GM18517 (cell line): Measurements from ENCODE around the gene LRRC51.
"Not testable (repeated sequence)": the region's sequence is repeated elsewhere in the genome, so short reads cannot be mapped to it uniquely, and the experiment has no call there.

Source experiments
- ATAC-seq: cut with Tn5 transposase; IDR thresholded peaks from one replicate; pipeline ENCODE4 v1.9.1; 2021; ENCODE audit warnings: mild to moderate bottlenecking, moderate library complexity; ENCODE audit not compliant: unreplicated experiment

Gene LRRC51

DNA sequence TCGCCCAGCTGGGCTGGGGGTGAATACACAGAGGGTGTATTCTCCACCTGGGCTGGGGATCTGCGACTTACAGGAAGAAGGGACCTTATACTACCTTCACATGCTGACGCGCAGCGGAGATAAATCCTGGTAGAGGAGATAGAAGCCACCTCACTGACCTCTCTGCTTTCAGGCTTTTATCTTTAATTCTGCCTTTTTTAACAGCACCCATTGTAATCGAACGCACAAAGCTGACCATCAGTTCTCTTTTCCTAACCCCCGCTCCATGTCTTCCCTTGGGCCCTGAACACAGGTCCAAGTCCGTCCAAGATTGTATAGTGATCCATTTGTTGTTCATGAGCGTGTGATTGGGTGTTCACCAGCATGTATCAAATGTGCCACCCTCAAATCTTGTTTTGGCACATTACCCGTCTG, 23.1 kb downstream of the LRRC51 start:
- ATAC-seq = no peak

DNA sequence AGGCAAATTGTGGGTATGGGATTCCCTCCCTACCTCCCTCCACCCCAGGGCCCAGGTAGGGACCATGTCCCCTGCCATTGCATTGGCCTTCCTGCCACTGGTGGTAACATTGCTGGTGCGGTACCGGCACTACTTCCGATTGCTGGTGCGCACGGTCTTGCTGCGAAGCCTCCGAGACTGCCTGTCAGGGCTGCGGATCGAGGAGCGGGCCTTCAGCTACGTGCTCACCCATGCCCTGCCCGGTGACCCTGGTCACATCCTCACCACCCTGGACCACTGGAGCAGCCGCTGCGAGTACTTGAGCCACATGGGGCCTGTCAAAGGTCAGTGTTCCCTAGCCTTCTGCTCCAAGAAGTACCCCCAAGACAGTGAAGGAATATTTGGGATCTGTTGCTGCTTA, 25.2 kb downstream of the LRRC51 start, which contains the start of gene TOMT:
Gene TOMT, plus strand, starts transcription at position 37 of the 400 bp plus-strand sequence. Its CDS starts 28 bp downstream, at position 65.
- ATAC-seq = no peak

- peak; percentile 1 for ATAC-seq
These were observed 30.9 kb downstream of the LRRC51 start for GRCh38 chr11:72111300-72112142.

DNA sequence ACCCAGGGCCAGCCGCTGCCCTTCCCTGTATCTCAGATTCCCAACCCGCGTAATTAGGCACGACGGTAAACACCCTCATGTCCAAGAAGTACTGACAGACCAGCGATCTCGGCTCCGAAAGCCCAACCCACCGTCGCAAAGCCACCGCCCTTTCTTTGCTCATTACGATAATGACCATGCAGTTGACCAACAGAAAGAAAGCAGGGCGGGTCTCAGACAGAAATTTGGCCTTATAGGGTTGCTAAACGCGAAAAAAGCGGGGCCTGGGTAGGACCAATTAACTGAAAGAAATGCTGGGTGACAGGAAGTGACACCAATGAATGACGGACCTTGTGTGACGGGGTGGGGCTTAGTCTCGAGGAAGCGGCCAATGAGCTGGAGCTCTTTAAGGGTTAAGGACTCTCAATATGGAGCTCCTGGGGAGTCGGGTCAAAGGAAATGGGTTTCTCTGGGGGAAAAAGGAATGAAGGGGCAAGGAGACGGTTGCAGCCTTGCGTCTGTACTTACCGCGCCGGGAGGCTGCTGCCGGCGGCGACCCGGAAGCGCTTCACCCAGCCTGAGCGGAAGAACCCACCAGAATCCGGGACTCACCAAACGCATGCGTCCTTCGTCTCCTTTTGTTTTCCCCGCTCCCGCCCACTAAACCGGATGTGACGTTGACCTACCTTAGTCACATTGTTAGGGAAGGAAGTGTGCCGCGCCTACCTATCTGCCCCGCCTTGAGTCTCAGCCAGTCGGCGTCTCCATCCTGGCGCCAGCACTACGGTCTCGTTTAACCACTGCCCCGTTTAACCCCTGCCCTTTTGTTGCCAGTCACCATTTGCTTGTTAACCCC, 31.7 kb downstream of the LRRC51 start, which contains the start of gene ANAPC15:
Gene ANAPC15, minus strand, starts transcription at position 553 of the 835 bp plus-strand sequence. CDS start 1,419 bp downstream, outside the sequence.
- ATAC-seq = peak; percentile 89

GRCh38 chr11:72112978-72113808, 32.5 kb downstream of the LRRC51 start:
- ATAC-seq = no peak

DNA sequence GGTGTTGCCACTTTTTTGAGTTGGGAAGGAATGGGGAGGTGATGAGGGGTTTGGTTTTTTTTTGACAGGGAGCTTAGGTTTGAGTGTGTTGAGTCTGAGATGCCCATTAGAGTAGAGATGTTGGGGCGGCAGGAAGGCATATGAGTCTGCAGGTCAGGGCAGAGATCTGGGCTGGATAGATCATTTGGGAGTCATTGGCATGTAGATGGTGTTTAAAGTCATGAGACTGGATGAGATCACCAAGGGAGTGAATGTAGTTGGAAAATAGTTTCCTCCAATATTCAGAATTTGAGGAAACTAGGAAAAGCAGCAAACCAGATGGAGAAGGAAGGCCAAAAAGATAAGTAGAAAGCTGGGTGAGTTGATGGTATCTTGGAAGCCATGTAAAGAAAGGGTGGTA, 33.9 kb downstream of the LRRC51 start:
- no peak for ATAC-seq

- ATAC-seq = no peak
These were observed 35.5 kb downstream of the LRRC51 start for GRCh38 chr11:72116019-72116755.

GRCh38 chr11:72119198-72119597, 38.5 kb downstream of the LRRC51 start:
- no peak for ATAC-seq

DNA sequence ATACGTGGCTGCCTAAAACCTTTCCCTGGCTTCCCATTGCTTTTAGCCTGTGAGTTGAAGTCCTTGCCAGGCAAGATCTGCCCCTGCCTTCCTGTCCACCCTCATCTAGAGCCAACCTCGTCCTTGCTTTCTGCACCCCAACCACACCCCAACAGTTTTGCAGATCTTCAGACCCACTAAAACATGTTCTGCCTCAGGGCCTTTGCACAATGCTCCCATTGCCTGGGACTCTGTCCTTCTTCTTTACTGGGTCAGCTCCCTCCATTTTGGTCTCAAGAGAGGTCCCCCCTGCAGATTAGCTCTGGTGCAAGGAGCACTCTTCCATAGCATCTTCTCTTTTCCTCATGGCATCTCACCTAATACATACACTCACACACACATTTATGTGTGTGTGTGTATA, 40.3 kb downstream of the LRRC51 start:
- ATAC-seq = no peak

DNA sequence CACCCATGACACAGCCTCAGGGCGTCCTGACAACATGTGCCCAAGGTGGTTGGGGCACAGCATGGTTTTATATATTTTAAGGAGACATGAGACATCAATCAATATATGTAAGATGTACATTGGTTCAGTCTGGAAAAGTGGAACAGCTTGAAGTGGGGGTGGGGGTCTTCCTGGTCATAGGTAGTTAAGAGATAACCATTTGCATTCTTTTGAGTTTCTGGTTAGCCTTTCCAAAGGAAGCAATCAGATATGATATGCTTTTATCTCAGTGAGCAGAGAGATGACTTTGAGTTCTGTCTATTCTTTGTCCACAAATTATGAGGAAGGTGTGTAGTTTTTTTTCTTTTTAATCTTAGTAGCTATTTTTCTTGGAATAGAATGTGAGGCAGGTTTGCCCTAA, 42.0 kb downstream of the LRRC51 start:
- ATAC-seq = no peak

DNA sequence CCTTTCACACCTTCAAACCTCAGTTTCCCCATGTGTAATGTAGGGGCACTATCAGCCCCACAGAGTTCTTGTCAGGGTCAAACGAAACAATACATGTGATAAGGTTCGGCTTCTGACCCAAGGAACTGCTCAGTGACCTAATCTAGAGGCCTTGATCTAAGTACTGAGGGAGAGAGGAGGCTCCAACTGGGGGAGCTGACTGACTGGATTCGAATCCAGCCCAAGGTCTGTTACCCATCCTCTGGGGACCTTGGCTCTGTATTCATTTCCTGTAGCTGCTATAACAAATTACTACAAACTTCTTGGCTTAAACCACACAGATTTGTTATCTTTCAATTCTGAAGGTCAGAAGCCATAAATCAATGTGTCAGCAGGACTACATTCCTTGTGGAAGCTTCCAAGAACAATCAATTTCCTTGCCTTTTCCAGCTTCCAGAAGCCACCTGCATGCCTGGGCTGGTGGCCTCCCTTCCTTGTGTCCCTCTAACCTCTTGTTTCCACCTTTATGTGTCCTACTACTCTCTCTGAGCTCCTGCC, 42.5 kb downstream of the LRRC51 start:
- no peak for ATAC-seq

DNA sequence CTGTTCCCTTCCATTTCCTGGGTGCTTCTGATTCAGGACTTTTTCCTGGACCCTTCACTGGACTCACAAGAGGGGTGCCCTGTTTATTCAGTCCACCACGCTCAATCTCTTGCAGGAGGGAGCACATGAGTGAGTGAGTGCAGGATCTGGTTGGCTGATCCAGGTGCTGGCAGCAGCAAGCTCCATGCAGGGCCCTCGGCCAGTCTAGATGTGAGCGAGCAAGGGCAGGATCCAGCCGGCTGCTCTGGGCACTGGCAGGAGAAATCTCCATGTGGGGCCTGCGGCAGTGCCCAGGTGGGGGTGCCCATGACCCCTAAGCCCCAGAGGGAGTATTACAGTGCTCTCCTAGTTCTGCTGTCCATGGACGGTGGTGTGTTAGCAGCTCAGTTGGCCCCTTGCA, 43.4 kb downstream of the LRRC51 start:
- no peak for ATAC-seq

- no peak for ATAC-seq
These were observed 45.3 kb downstream of the LRRC51 start for GRCh38 chr11:72125956-72126355.

GRCh38 chr11:72127923-72128322, 47.3 kb downstream of the LRRC51 start:
- ATAC-seq = no peak

DNA sequence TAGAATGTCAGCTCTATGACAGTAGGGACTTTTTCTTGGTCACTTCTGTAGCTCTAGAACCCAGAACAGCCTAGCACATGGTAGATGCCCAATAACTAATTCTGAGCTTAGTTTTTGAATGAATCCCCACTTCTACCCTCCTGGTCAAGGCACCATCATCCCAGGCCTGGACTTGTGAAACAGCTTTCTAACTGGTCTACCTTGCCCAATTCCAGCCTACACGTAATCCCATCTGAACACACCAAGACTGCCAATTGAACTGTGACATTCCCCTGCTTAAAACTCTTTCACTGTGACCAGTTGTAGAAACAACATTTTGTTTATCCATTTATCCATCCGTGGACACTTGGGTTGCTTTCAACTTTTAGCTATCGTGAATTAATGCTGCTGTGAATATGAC, 48.7 kb downstream of the LRRC51 start:
- ATAC-seq = no peak

GRCh38 chr11:72132646-72133045, 52.0 kb downstream of the LRRC51 start:
- no peak for ATAC-seq

DNA sequence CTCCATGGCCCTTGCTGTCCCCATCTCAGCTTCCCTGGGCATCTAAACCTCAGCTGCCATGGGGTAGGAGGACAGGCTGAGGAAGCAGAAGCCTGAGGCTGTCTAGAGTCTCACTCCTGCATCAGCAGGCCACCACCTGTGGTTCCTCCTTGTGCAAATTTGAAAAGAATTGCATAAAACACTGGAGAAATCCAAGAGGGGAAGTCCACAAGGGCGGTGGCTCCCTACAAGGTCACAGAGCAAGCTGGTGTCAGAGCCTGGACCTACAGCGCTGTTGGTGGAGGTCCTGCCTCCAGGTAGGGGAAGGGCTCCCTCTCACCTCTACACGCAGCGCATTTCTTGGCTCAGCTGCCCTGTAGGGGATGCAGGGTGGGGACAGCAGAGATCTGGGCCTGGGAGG, 54.8 kb downstream of the LRRC51 start, which contains the start of gene FOLR3:
Gene FOLR3, plus strand, starts transcription at position 253 of the 400 bp plus-strand sequence. CDS start 228 bp downstream, outside the sequence.
- ATAC-seq = not testable (repeated sequence)

- ATAC-seq = no peak
These were observed 55.4 kb downstream of the LRRC51 start for GRCh38 chr11:72135891-72136683.
